Ascending aorta (tissue), 2 donors: ENCODE results near the gene MRPL20. TPM values are rescaled to one million over a fixed set of nuclear protein-coding genes. Genes with fewer than 3 reads are reported as not detected.

Source experiments
- DNase-seq, 2 donors: peaks; one replicate each; pipeline ENCODE4 v3.0.0-alpha.2; 2019; ENCODE audit warnings: low spot score in 2 of 2
- H3K27ac ChIP-seq, 2 donors: fragments of 200-600 bp; sonication (generic); one replicate each; pipeline ENCODE4 v1.5.1; 2016 to 2017; ENCODE audit warnings: mild to moderate bottlenecking in 1 of 2
- H3K27me3 ChIP-seq: fragments of 200-600 bp; sonication (generic); one replicate; pipeline ENCODE4 v1.5.1; 2017
- H3K36me3 ChIP-seq, 2 donors: fragments of 200-600 bp; sonication (generic); one replicate each; pipeline ENCODE4 v1.5.1; 2016
- H3K4me1 ChIP-seq, 2 donors: fragments of 200-600 bp; sonication (generic); one replicate each; pipeline ENCODE4 v1.5.1; 2016 to 2017; ENCODE audit warnings: mild to moderate bottlenecking in 1 of 2
- H3K4me3 ChIP-seq, 2 donors: fragments of 200-600 bp; sonication (generic); one replicate each; pipeline ENCODE4 v1.5.1; 2016 to 2017; ENCODE audit warnings: mild to moderate bottlenecking in 1 of 2
- H3K9me3 ChIP-seq, 2 donors: fragments of 200-600 bp; sonication (generic); one replicate each; pipeline ENCODE4 v1.5.1; 2016
- CTCF ChIP-seq, 3 experiments: fragments of 200-600 bp in 2 of 3; fragments of 450-650 bp in 1 of 3; sonication (generic) in 2 of 3; IDR thresholded peaks; one replicate each; pipeline ENCODE4 v1.5.1; 2016 to 2019; ENCODE audit warnings: antibody characterized with exemption in 3 of 3, mild to moderate bottlenecking in 1 of 3, moderate library complexity in 1 of 3
- intact Hi-C: fragments of 100-400 bp; cut with DNase I; formaldehyde crosslinking; loops from one replicate; pipeline ENCODE4 v1.15.1; 2023
- total RNA-seq: library from RNA; depleted of rRNA; stranded (reverse); fragments of >200 nt; gene quantifications from one replicate; pipeline ENCODE4 v1.1.0, GENCODE V29; 2016

MRPL20 gene
- total RNA-seq, 1 donor from 2014 or later: 63.4 TPM

- intact Hi-C loops: no loop called here
- no peak for DNase-seq
- Histone ChIP-seq H3K4me1 (peaks cover under 1 to 10% of the 10 kb centered on the region in 2 donors), H3K9me3 (no peaks in the 10 kb centered on the region), H3K4me3 (no peak overlapping the region), H3K36me3 (peaks cover 80 to 93% of the 10 kb centered on the region in 2 donors), H3K27ac (no peak overlapping the region), H3K27me3 (no peaks in the 10 kb centered on the region)
- TF ChIP-seq CTCF (IDR thresholded peaks at IDR 0.05): no peak
Observed at GRCh38 chr1:1393014-1393413, 14.1 kb downstream of the MRPL20 start.

DNA sequence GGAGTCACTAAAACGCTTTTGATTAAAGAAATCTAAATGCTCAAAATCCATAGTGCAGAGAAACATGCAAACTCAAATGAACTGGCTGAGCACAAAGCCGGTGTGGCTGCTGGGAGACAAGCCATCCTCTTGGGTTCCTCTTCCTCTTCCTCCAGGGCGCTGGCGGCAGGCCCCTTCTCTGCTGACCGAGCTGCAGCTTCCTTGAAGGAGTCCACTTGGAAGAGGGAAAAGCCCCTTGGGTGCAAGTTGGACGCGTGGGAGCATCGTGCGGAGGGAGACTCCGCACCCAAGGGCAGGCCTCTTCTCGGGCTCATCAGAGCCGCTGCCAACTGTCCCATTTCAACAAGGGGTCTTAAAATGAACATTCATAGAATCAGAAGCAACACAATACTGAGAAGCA lies 15.9 kb downstream of the MRPL20 start:
- no peaks in the 10 kb centered on the region for H3K9me3 ChIP-seq
- no peak for DNase-seq
- no peak for TF ChIP-seq CTCF (IDR thresholded peaks at IDR 0.05)
- intact Hi-C loops: no loop called here
- no peak overlapping the region for H3K4me3 ChIP-seq
- no peaks in the 10 kb centered on the region for H3K4me1 ChIP-seq
- H3K27ac ChIP-seq: no peak overlapping the region
- peaks cover 88 to 100% of the 10 kb centered on the region in 2 donors for H3K36me3 ChIP-seq
- no peaks in the 10 kb centered on the region for H3K27me3 ChIP-seq

DNA sequence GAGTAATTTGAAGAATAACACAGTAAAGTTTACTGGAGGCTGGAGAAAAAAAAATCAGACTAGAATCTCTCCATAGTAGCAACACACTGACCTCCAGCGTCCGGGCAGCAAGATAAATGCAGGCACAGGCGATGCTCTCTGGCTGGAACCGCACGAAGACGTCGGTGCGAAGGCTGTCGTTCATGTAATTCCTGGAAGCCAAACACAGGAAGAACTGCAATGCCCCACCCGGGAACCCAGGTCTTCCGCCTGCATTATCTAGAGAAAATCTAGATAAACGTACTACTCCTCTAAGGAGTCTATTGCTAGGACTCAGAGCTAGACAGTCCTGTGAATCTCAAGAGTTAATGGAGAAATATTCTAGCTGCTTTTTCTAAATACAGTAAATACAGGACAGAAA lies 16.4 kb downstream of the MRPL20 start:
- Histone ChIP-seq H3K36me3 (peaks cover 92 to 100% of the 10 kb centered on the region in 2 donors), H3K4me3 (no peak overlapping the region), H3K4me1 (no peaks in the 10 kb centered on the region), H3K27ac (no peak overlapping the region), H3K9me3 (no peaks in the 10 kb centered on the region), H3K27me3 (no peaks in the 10 kb centered on the region)
- no peak for TF ChIP-seq CTCF (IDR thresholded peaks at IDR 0.05)
- intact Hi-C loops: no loop called here
- no peak for DNase-seq

DNA sequence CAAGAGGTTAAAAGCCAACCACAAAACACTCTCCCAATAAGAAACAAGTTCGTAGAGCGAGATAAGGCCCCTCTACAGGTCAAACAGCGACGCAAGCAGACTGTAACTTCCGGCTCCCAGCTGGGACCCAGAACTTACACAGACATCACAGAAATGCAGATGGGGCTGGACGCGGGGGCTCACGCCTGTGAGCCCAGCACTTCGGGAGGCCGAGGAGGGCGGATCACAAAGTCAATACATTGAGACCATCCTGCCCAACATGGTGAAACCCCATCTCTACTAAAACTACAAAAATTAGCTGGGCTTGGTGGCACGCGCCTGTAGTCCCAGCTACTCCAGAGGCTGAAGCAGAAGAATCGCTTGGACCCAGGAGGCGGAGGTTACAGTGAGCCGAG lies 19.0 kb downstream of the MRPL20 start:
- intact Hi-C loops: no loop called here
- DNase-seq: no peak
- no peak overlapping the region for H3K4me3 ChIP-seq
- H3K9me3 ChIP-seq: no peaks in the 10 kb centered on the region
- H3K27me3 ChIP-seq: no peaks in the 10 kb centered on the region
- no peaks in the 10 kb centered on the region for H3K4me1 ChIP-seq
- TF ChIP-seq CTCF (IDR thresholded peaks at IDR 0.05): no peak
- H3K27ac ChIP-seq: no peak overlapping the region
- peaks cover 74 to 83% of the 10 kb centered on the region in 2 donors for H3K36me3 ChIP-seq

GRCh38 chr1:1387098-1388077 lies 19.7 kb downstream of the MRPL20 start:
- Histone ChIP-seq H3K27me3 (no peaks in the 10 kb centered on the region), H3K27ac (no peak overlapping the region), H3K4me3 (no peak overlapping the region), H3K36me3 (peaks cover 67 to 76% of the 10 kb centered on the region in 2 donors), H3K4me1 (no peaks in the 10 kb centered on the region), H3K9me3 (no peaks in the 10 kb centered on the region)
- no peak for DNase-seq
- intact Hi-C loops: no loop called here
- no peak for TF ChIP-seq CTCF (IDR thresholded peaks at IDR 0.05)
